HepG2 (cell line): ENCODE results near the gene LUZP1. TPM values are rescaled to one million over a fixed set of nuclear protein-coding genes. Genes with fewer than 3 reads are reported as not detected.

Experiments used
- ARNT ChIP-seq: fragments of 450-650 bp; IDR thresholded peaks from 2 replicates; pipeline ENCODE4 v1.6.1; 2017
- BRCA1 ChIP-seq: sonication (generic); formaldehyde crosslinking; IDR thresholded peaks from 2 replicates; pipeline ENCODE4 v1.4.0; 2020; ENCODE audit warnings: missing genetic modification reagents
- FOXP1 ChIP-seq, 2 experiments: fragments of 450-650 bp in 1 of 2; IDR thresholded peaks; 2 replicates each; pipeline ENCODE4 v1.6.1; 2017 to 2018; ENCODE audit warnings: antibody characterized with exemption in 1 of 2
- HDAC6 ChIP-seq: fragments of 200-600 bp; sonication (generic); IDR thresholded peaks from 2 replicates; pipeline ENCODE4 v1.7.0; 2017; ENCODE audit warnings: mild to moderate bottlenecking, antibody characterized with exemption, low read length, low read depth
- HNF4A ChIP-seq: sonication (generic); formaldehyde crosslinking; IDR thresholded peaks from 2 replicates; pipeline ENCODE4 v1.4.0; 2020; ENCODE audit warnings: missing genetic modification reagents
- KDM3A ChIP-seq: IDR thresholded peaks from 2 replicates; pipeline ENCODE4 v1.6.1; 2018; ENCODE audit warnings: low read depth, missing compliant biosample characterization
- NFIB ChIP-seq: sonication (generic); formaldehyde crosslinking; IDR thresholded peaks from 2 replicates; pipeline ENCODE4 v1.9.0; 2021; ENCODE audit warnings: missing genetic modification reagents, mild to moderate bottlenecking, borderline replicate concordance
- polyA plus RNA-seq, 8 experiments: library from polyadenylated mRNA; depleted of rRNA in 3 of 8; stranded (reverse) in 7 of 8; unstranded in 1 of 8; fragments of >200 nt; fragmentation: Illumina TruSeq in 4 of 8; extraction: Trizol in 4 of 8; gene quantifications; 2 replicates each; pipeline versions ENCODE4 v1.2.1 to v1.2.3, GENCODE V29; 2011 to 2016; ENCODE audit warnings: low read depth in 4 of 8, missing spikeins in 1 of 8, mixed read lengths in 1 of 8; ENCODE audit not compliant: insufficient read depth in 1 of 8
- total RNA-seq, 5 experiments: library from RNA; depleted of rRNA; stranded (reverse); fragments of >200 nt; fragmentation: Illumina TruSeq; extraction: Trizol; gene quantifications; 2 replicates each; pipeline ENCODE4 v1.2.3, GENCODE V29; 2016; ENCODE audit warnings: low read depth in 1 of 5
- TF ChIP-seq, protein P1 (sequence below): sonication (generic); formaldehyde crosslinking; IDR thresholded peaks from 2 replicates; pipeline ENCODE4 v1.9.0; 2021; ENCODE audit warnings: mild to moderate bottlenecking, missing genetic modification reagents
- TF ChIP-seq, protein P2 (sequence below): sonication (generic); formaldehyde crosslinking; IDR thresholded peaks from 2 replicates; pipeline ENCODE4 v1.8.1; 2023; ENCODE audit warnings: mild to moderate bottlenecking, missing genetic modification reagents
- TF ChIP-seq, protein P3 (sequence below): sonication (generic); formaldehyde crosslinking; IDR thresholded peaks from 2 replicates; pipeline ENCODE4 v1.4.0; 2020; ENCODE audit warnings: missing genetic modification reagents, mild to moderate bottlenecking, borderline replicate concordance
- TF ChIP-seq, protein P4 (sequence below): sonication (generic); formaldehyde crosslinking; IDR thresholded peaks from 2 replicates; pipeline ENCODE4 v1.4.0; 2020; ENCODE audit warnings: missing genetic modification reagents
- TF ChIP-seq, protein P5 (sequence below): sonication (generic); formaldehyde crosslinking; IDR thresholded peaks from 2 replicates; pipeline ENCODE4 v1.8.0; 2022; ENCODE audit warnings: low read depth, missing genetic modification reagents

The LUZP1 gene
- total and polyA plus RNA-seq, 2 of the 13 experiments (the other 11 are each of a cell fraction or from before 2014, with no cell fraction given), result 6.9 to 12.7 TPM

DNA sequence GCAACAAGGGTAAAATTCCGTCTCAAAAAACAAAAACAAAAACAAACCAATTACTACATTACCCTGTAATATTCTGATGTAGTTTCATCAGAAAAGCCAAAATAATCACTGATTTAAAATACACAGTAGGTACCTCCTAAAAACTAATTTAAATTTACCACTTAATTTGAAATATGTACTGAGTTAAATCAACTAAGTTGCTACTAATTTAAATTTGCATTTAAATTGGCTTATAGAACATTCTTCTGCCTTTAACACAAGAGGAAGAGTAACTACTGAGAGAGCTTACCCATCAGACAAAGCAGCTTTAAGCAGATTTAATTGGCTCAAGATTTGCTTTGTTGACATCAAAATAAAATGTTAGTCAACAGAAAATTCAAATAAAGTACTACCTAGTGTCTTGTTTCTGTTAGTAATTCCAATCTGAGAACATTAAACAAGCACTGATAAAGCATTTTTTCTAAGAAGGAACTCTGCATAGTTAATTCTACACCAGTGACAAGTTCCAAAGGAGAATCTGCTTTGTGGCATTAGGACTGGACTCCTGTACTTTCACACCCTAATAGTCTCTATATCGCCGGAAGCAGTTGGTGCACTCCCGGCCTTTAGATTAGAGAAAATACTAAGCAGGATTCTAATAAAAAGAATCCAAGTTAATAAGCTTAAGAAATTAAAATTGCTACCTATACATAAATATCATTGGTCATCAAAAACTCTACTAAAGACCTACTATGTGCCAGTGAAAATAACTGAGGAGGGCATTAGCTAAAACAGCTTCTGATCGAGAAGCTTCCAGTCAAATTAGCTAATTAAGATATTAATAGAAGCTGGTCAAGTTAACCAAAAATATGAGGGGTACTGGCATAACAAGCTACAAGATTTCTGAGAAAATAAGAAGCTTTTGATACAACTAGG is 8.4 kb downstream of the LUZP1 start (continued):
- TF ChIP-seq, protein P1, sequence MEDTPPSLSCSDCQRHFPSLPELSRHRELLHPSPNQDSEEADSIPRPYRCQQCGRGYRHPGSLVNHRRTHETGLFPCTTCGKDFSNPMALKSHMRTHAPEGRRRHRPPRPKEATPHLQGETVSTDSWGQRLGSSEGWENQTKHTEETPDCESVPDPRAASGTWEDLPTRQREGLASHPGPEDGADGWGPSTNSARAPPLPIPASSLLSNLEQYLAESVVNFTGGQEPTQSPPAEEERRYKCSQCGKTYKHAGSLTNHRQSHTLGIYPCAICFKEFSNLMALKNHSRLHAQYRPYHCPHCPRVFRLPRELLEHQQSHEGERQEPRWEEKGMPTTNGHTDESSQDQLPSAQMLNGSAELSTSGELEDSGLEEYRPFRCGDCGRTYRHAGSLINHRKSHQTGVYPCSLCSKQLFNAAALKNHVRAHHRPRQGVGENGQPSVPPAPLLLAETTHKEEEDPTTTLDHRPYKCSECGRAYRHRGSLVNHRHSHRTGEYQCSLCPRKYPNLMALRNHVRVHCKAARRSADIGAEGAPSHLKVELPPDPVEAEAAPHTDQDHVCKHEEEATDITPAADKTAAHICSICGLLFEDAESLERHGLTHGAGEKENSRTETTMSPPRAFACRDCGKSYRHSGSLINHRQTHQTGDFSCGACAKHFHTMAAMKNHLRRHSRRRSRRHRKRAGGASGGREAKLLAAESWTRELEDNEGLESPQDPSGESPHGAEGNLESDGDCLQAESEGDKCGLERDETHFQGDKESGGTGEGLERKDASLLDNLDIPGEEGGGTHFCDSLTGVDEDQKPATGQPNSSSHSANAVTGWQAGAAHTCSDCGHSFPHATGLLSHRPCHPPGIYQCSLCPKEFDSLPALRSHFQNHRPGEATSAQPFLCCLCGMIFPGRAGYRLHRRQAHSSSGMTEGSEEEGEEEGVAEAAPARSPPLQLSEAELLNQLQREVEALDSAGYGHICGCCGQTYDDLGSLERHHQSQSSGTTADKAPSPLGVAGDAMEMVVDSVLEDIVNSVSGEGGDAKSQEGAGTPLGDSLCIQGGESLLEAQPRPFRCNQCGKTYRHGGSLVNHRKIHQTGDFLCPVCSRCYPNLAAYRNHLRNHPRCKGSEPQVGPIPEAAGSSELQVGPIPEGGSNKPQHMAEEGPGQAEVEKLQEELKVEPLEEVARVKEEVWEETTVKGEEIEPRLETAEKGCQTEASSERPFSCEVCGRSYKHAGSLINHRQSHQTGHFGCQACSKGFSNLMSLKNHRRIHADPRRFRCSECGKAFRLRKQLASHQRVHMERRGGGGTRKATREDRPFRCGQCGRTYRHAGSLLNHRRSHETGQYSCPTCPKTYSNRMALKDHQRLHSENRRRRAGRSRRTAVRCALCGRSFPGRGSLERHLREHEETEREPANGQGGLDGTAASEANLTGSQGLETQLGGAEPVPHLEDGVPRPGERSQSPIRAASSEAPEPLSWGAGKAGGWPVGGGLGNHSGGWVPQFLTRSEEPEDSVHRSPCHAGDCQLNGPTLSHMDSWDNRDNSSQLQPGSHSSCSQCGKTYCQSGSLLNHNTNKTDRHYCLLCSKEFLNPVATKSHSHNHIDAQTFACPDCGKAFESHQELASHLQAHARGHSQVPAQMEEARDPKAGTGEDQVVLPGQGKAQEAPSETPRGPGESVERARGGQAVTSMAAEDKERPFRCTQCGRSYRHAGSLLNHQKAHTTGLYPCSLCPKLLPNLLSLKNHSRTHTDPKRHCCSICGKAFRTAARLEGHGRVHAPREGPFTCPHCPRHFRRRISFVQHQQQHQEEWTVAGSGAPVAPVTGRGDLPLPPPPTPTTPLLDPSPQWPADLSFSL, result no peak
- no peak for TF ChIP-seq ARNT
- TF ChIP-seq KDM3A (CRISPR knock-in tag), result no peak
- no peak for TF ChIP-seq FOXP1 (IDR thresholded peaks at IDR 0.05)
- no peak for TF ChIP-seq FOXP1 (CRISPR knock-in tag; IDR thresholded peaks at IDR 0.05)
- TF ChIP-seq, protein P2, sequence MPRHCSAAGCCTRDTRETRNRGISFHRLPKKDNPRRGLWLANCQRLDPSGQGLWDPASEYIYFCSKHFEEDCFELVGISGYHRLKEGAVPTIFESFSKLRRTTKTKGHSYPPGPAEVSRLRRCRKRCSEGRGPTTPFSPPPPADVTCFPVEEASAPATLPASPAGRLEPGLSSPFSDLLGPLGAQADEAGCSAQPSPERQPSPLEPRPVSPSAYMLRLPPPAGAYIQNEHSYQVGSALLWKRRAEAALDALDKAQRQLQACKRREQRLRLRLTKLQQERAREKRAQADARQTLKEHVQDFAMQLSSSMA, result no peak
- TF ChIP-seq, protein P3, sequence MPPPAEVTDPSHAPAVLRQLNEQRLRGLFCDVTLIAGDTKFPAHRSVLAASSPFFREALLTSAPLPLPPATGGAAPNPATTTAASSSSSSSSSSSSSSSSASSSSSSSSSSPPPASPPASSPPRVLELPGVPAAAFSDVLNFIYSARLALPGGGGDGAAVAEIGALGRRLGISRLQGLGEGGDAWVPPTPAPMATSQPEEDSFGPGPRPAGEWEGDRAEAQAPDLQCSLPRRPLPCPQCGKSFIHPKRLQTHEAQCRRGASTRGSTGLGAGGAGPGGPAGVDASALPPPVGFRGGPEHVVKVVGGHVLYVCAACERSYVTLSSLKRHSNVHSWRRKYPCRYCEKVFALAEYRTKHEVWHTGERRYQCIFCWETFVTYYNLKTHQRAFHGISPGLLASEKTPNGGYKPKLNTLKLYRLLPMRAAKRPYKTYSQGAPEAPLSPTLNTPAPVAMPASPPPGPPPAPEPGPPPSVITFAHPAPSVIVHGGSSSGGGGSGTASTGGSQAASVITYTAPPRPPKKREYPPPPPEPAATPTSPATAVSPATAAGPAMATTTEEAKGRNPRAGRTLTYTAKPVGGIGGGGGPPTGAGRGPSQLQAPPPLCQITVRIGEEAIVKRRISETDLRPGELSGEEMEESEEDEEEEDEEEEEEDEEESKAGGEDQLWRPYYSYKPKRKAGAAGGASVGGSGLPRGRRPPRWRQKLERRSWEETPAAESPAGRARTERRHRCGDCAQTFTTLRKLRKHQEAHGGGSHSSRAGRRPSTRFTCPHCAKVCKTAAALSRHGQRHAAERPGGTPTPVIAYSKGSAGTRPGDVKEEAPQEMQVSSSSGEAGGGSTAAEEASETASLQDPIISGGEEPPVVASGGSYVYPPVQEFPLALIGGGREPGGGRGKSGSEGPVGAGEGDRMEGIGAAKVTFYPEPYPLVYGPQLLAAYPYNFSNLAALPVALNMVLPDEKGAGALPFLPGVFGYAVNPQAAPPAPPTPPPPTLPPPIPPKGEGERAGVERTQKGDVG, result no peak
- TF ChIP-seq, protein P4, sequence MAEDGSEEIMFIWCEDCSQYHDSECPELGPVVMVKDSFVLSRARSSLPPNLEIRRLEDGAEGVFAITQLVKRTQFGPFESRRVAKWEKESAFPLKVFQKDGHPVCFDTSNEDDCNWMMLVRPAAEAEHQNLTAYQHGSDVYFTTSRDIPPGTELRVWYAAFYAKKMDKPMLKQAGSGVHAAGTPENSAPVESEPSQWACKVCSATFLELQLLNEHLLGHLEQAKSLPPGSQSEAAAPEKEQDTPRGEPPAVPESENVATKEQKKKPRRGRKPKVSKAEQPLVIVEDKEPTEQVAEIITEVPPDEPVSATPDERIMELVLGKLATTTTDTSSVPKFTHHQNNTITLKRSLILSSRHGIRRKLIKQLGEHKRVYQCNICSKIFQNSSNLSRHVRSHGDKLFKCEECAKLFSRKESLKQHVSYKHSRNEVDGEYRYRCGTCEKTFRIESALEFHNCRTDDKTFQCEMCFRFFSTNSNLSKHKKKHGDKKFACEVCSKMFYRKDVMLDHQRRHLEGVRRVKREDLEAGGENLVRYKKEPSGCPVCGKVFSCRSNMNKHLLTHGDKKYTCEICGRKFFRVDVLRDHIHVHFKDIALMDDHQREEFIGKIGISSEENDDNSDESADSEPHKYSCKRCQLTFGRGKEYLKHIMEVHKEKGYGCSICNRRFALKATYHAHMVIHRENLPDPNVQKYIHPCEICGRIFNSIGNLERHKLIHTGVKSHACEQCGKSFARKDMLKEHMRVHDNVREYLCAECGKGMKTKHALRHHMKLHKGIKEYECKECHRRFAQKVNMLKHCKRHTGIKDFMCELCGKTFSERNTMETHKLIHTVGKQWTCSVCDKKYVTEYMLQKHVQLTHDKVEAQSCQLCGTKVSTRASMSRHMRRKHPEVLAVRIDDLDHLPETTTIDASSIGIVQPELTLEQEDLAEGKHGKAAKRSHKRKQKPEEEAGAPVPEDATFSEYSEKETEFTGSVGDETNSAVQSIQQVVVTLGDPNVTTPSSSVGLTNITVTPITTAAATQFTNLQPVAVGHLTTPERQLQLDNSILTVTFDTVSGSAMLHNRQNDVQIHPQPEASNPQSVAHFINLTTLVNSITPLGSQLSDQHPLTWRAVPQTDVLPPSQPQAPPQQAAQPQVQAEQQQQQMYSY (CRISPR knock-in tag), result peak; percentile 56; the same call in 1 of the 2 replicates
- no peak for TF ChIP-seq NFIB
- TF ChIP-seq HNF4A (CRISPR knock-in tag), result peak; percentile 62
- TF ChIP-seq, protein P5, sequence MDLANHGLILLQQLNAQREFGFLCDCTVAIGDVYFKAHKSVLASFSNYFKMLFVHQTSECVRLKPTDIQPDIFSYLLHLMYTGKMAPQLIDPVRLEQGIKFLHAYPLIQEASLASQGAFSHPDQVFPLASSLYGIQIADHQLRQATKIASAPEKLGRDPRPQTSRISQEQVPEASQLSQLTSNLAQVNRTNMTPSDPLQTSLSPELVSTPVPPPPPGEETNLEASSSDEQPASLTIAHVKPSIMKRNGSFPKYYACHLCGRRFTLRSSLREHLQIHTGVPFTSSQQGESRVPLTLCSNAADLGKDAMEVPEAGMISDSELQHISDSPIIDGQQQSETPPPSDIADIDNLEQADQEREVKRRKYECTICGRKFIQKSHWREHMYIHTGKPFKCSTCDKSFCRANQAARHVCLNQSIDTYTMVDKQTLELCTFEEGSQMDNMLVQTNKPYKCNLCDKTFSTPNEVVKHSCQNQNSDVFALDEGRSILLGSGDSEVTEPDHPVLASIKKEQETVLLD (CRISPR knock-in tag), result no peak
- no peak for TF ChIP-seq BRCA1 (CRISPR knock-in tag)
- no peak for TF ChIP-seq HDAC6
